ENCODE results near the gene SPTBN1.
A peak's percentile ranks its signal among the peaks of the same experiment; 100 is the strongest.
"Not testable (repeated sequence)": the region's sequence is repeated elsewhere in the genome, so short reads cannot be mapped to it uniquely, and the experiment has no call there.

Gene SPTBN1

DNA sequence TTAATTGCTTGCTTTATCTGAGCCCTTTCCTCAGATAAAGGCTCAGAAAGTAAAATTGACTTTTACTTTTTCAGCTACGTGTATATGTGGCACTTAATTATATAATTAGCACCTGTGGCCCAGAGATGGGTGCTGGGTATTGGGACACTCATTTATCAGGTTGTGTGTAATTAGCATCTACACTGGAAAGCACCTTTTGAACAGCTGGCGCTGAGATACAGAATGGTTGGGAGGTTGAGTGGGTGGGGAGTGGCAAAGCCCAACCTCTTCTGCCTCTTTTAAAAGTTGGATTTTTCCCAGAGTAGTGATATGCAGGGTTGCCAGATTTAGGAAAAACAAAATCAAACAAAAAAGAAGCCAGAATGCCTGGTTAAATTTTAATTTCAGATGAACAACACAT, 23.9 kb downstream of the SPTBN1 start:
- no peak for DNase-seq (ENCODE audit: low read depth in 1 of 2, low spot score in 1 of 2)
- in situ Hi-C loops (cut with HindIII; ENCODE audit: low pct_unique_long_range_greater_than_20kb, low sequenced_read_pairs), result no loop called here
- TF ChIP-seq JUND (IDR thresholded peaks at IDR 0.05; ENCODE audit: low read depth), result no peak

- no peak for TF ChIP-seq JUND (IDR thresholded peaks at IDR 0.05; ENCODE audit: low read depth)
- in situ Hi-C loops (cut with HindIII; ENCODE audit: low pct_unique_long_range_greater_than_20kb, low sequenced_read_pairs), result no loop called here
- DNase-seq (ENCODE audit: low read depth in 1 of 2, low spot score in 1 of 2), result no peak
These were observed 25.6 kb downstream of the SPTBN1 start for GRCh38 chr2:54481686-54482085.

DNA sequence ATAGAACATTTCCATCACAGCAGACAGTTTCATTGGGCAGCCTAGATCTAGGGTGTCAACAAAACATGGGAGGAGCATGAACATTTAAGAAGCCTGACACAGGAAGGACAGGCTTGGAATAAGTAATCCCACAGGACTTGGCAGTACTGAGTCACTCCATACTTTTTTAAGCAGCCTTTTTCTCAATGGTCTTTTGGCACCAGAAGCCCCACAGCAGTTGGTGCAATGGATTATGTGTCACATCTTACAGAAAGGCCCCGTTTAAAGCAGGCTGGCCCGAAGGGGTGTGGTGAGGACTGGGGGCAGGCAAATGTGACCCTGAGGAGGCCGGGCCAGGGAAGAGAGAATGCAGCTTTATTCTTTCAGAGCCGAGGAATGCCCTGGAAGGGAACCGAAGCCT, 26.6 kb downstream of the SPTBN1 start:
- in situ Hi-C loops (cut with HindIII; ENCODE audit: low pct_unique_long_range_greater_than_20kb, low sequenced_read_pairs), result no loop called here
- TF ChIP-seq JUND (IDR thresholded peaks at IDR 0.05; ENCODE audit: low read depth), result no peak
- DNase-seq (ENCODE audit: low read depth in 1 of 2, low spot score in 1 of 2), result no peak

DNA sequence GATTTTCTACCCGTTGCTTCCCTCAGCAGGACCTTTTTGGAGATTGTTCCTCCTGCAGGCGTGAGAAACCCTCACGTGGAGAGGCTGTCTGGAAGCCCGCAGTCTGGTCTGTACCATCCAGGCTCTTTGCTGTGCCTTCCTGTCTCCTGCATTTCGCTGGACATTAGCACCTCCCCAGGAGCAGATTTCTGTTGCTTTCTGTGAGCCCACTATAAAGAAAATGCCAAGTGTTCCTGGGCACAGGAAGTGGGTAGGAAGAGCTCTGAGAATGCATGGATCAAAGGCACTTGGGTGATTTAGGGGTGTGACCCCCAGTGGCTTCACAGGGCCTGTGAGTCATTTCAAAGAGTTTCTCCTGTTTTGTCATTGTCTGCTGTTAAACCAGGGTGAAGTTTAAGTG, 27.3 kb downstream of the SPTBN1 start:
- in situ Hi-C loops (cut with HindIII; ENCODE audit: low pct_unique_long_range_greater_than_20kb, low sequenced_read_pairs), result no loop called here
- DNase-seq (ENCODE audit: low read depth in 1 of 2, low spot score in 1 of 2), result no peak
- TF ChIP-seq JUND (IDR thresholded peaks at IDR 0.05; ENCODE audit: low read depth), result no peak

GRCh38 chr2:54485756-54486155, 29.6 kb downstream of the SPTBN1 start:
- DNase-seq (ENCODE audit: low read depth in 1 of 2, low spot score in 1 of 2); in situ Hi-C loops (cut with HindIII; ENCODE audit: low pct_unique_long_range_greater_than_20kb, low sequenced_read_pairs): not testable (repeated sequence)

DNA sequence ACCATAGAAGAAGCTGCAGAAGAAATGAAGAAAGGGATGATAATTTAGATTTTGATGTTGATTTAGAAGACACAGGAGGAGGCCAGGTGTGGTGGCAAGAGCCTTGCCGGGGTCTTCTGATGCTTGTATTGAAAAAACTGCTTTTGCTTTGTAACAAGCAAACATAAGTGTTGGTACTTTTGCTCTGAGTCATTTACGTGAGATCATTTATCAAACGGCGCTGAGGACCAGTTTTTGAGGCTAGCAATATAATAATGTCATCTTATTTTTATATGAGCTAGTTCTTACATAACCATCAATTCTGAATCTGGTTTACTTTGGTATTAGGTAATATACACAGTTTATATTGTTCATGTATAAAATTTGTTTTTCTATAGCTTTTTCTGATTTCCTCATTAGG, 30.6 kb downstream of the SPTBN1 start:
- no peak for DNase-seq (ENCODE audit: low read depth in 1 of 2, low spot score in 1 of 2)
- TF ChIP-seq JUND (IDR thresholded peaks at IDR 0.05; ENCODE audit: low read depth), result no peak
- in situ Hi-C loops (cut with HindIII; ENCODE audit: low pct_unique_long_range_greater_than_20kb, low sequenced_read_pairs), result no loop called here

GRCh38 chr2:54490863-54491262, 34.7 kb downstream of the SPTBN1 start:
- in situ Hi-C loops (cut with HindIII; ENCODE audit: low pct_unique_long_range_greater_than_20kb, low sequenced_read_pairs), result no loop called here
- no peak for DNase-seq (ENCODE audit: low read depth in 1 of 2, low spot score in 1 of 2)
- no peak for TF ChIP-seq JUND (IDR thresholded peaks at IDR 0.05; ENCODE audit: low read depth)

GRCh38 chr2:54492335-54492734, 36.2 kb downstream of the SPTBN1 start:
- no peak for TF ChIP-seq JUND (IDR thresholded peaks at IDR 0.05; ENCODE audit: low read depth)
- in situ Hi-C loops (cut with HindIII; ENCODE audit: low pct_unique_long_range_greater_than_20kb, low sequenced_read_pairs), result no loop called here
- no peak for DNase-seq (ENCODE audit: low read depth in 1 of 2, low spot score in 1 of 2)

- TF ChIP-seq JUND (IDR thresholded peaks at IDR 0.05; ENCODE audit: low read depth), result no peak
- no peak for DNase-seq (ENCODE audit: low read depth in 1 of 2, low spot score in 1 of 2)
- in situ Hi-C loops (cut with HindIII; ENCODE audit: low pct_unique_long_range_greater_than_20kb, low sequenced_read_pairs), result no loop called here
These were observed 38.0 kb downstream of the SPTBN1 start for GRCh38 chr2:54494087-54494486.

GRCh38 chr2:54496920-54497319, 40.8 kb downstream of the SPTBN1 start:
- no peak for DNase-seq (ENCODE audit: low read depth in 1 of 2, low spot score in 1 of 2)
- TF ChIP-seq JUND (IDR thresholded peaks at IDR 0.05; ENCODE audit: low read depth), result no peak
- in situ Hi-C loops (cut with HindIII; ENCODE audit: low pct_unique_long_range_greater_than_20kb, low sequenced_read_pairs), result no loop called here

DNA sequence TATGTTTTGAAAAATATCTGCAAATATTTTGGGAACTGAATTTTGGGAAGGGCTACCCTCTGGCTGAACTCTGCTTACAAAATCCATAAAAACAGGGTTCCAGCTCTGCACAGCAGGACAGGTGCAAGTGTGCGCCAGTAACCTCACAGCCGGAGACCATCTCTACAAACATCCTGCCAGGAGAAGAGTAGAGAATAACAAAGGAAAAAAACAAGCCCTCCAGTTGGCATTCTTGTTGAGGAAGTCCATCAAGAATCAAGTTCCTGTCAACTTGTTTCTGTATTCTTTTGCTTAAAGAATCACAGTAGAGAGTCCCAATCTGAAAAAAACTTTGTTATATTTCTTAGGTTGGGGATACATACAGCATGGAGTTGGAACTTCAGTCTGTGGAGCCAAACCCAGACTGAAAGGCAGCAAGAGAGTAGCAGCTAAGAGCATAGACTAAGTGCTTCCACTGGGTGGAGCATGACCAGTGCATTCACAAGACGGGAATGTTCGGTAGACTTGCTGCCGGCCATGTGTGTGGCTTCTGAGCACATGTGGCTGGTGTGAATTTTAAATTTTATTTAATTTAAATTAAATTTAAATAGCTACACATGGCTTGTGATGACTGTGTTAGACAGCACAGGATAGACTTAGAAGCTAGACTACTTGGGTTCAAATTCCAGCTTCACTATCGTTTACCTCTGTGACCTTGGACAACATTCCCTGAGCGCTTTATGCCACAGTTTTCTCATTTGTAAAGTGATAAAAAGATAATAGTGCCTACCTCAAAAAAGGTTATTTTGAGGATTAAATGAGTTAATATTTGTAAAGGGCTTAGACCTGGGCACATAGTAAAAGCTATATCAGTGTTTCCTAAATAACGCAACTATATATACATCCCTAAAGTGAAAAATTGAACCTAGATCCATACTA, 41.9 kb downstream of the SPTBN1 start:
- no peak for TF ChIP-seq JUND (IDR thresholded peaks at IDR 0.05; ENCODE audit: low read depth)
- DNase-seq (ENCODE audit: low read depth in 1 of 2, low spot score in 1 of 2), result peak; percentile 20 to 58
- in situ Hi-C loops (cut with HindIII; ENCODE audit: low pct_unique_long_range_greater_than_20kb, low sequenced_read_pairs), result no loop called here

DNA sequence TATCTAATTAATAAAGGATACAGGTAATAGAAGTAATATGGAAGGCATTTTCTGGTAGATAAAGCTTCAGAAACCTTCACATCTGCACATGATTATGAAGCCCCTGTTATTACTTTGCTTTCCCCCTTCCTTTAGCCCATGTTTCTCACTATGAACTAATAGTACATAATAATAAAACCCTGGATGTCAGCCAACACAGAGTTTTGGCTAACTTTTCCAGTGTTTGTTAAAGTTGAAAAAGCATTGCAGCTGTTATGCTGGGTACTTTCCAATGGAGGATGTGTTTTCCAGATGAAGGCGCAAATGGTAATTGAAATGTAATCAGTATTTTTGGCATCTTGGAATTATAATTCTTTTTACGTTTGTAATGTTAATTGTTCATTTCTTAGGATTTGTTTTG, 43.5 kb downstream of the SPTBN1 start:
- no peak for DNase-seq (ENCODE audit: low read depth in 1 of 2, low spot score in 1 of 2)
- no peak for TF ChIP-seq JUND (IDR thresholded peaks at IDR 0.05; ENCODE audit: low read depth)
- in situ Hi-C loops (cut with HindIII; ENCODE audit: low pct_unique_long_range_greater_than_20kb, low sequenced_read_pairs), result no loop called here

DNA sequence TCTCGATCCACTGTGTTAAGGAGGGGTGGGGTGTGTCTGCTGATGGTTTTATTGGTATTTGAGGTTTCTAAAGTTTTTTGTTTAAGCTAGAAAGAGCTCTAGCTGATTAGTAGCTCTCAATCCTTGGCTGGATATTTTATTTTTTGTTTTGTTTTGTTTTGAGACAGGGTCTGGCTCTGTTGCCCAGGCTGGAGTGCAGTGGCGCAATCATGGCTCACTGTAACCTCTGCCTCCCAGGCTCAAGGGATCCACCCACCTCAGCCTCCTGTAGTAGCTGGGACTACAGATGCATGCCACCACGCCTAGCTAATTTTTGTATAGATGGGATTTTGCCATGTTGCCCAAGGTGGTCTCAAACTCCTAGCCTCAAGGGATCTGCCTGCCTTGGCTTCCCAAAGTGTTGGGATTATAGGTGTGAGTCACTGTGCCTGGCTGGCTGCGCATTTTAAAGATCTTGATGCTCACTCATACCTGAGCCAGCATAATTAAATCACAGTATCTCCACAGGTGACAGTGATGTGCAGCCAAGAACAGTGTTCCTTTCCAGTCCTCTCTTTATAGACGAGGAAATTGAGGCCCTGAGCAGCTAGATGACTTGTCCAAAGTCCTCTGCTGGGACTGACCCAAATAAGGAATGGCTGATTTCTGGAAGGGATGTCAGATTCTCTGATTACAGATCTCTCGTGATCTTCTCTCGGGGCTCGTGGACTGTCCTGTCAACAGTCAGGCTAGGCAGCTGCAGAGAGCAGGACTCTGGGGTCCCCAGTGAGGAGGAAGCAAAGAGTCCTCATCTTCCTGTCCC, 44.5 kb downstream of the SPTBN1 start:
- in situ Hi-C loops (cut with HindIII; ENCODE audit: low pct_unique_long_range_greater_than_20kb, low sequenced_read_pairs), result no loop called here
- no peak for TF ChIP-seq JUND (IDR thresholded peaks at IDR 0.05; ENCODE audit: low read depth)
- no peak for DNase-seq (ENCODE audit: low read depth in 1 of 2, low spot score in 1 of 2)

Data from T47D (cell line).